ENCODE measurements around the gene ZNF608. TPM values are rescaled to one million over a fixed set of nuclear protein-coding genes. Genes with fewer than 3 reads are reported as not detected.

ZNF608 gene
- total RNA-seq, 3 donors from 2014 or later, result 15.7 to 82.1 (median 58.7) TPM

- intact Hi-C loops (cut with DNase I; ENCODE audit: low total_unique reads), result no loop called here
- no peak for TF ChIP-seq POLR2AphosphoS5 (IDR thresholded peaks at IDR 0.05)
- no peak for TF ChIP-seq POLR2A (IDR thresholded peaks at IDR 0.05)
- no peak for TF ChIP-seq CTCF (IDR thresholded peaks at IDR 0.05)
- Histone ChIP-seq H3K27ac (no peak overlapping the region), H3K9me3 (no peaks in the 10 kb centered on the region), H3K4me3 (no peak overlapping the region), H3K36me3 (no peaks in the 10 kb centered on the region), H3K27me3 (no peaks in the 10 kb centered on the region), H3K4me1 (no peaks in the 10 kb centered on the region)
- no peak for DNase-seq (ENCODE audit: low spot score in 2 of 2)
Measured at GRCh38 chr5:124764585-124764984, 18.1 kb upstream of the ZNF608 start.

- Histone ChIP-seq H3K27me3 (no peaks in the 10 kb centered on the region), H3K27ac (no peak overlapping the region), H3K36me3 (no peaks in the 10 kb centered on the region), H3K4me1 (no peaks in the 10 kb centered on the region), H3K4me3 (no peak overlapping the region), H3K9me3 (no peaks in the 10 kb centered on the region)
- no peak for DNase-seq (ENCODE audit: low spot score in 2 of 2)
- intact Hi-C loops (cut with DNase I; ENCODE audit: low total_unique reads), result no loop called here
- TF ChIP-seq POLR2AphosphoS5 (IDR thresholded peaks at IDR 0.05) (no peak), POLR2A (IDR thresholded peaks at IDR 0.05) (no peak), CTCF (IDR thresholded peaks at IDR 0.05) (no peak)
Measured at GRCh38 chr5:124761010-124761409, 14.6 kb upstream of the ZNF608 start.

- TF ChIP-seq POLR2A (IDR thresholded peaks at IDR 0.05) (no peak), CTCF (IDR thresholded peaks at IDR 0.05) (no peak), POLR2AphosphoS5 (IDR thresholded peaks at IDR 0.05) (no peak)
- Histone ChIP-seq H3K27me3 (no peaks in the 10 kb centered on the region), H3K9me3 (no peaks in the 10 kb centered on the region), H3K36me3 (no peaks in the 10 kb centered on the region), H3K27ac (no peak overlapping the region), H3K4me1 (no peaks in the 10 kb centered on the region), H3K4me3 (no peak overlapping the region)
- intact Hi-C loops (cut with DNase I; ENCODE audit: low total_unique reads), result no loop called here
- DNase-seq (ENCODE audit: low spot score in 2 of 2), result no peak
Measured at GRCh38 chr5:124760608-124761007, 14.2 kb upstream of the ZNF608 start.

GRCh38 chr5:124755565-124755964 lies 9.1 kb upstream of the ZNF608 start:
- Histone ChIP-seq H3K4me3 (no peak overlapping the region), H3K27me3 (no peaks in the 10 kb centered on the region), H3K27ac (no peak overlapping the region), H3K4me1 (peaks cover 0 to 6% of the 10 kb centered on the region in 2 donors), H3K36me3 (no peaks in the 10 kb centered on the region), H3K9me3 (no peaks in the 10 kb centered on the region)
- TF ChIP-seq POLR2AphosphoS5 (IDR thresholded peaks at IDR 0.05) (no peak), POLR2A (IDR thresholded peaks at IDR 0.05) (no peak), CTCF (IDR thresholded peaks at IDR 0.05) (no peak)
- intact Hi-C loops (cut with DNase I; ENCODE audit: low total_unique reads), result no loop called here
- DNase-seq (ENCODE audit: low spot score in 2 of 2), result no peak

GRCh38 chr5:124755041-124755440 lies 8.6 kb upstream of the ZNF608 start:
- Histone ChIP-seq H3K4me1 (peaks cover 0 to 6% of the 10 kb centered on the region in 2 donors), H3K27ac (no peak overlapping the region), H3K27me3 (no peaks in the 10 kb centered on the region), H3K4me3 (peak overlapping the region in 2 of 3 donors; percentile 25 to 39), H3K36me3 (no peaks in the 10 kb centered on the region), H3K9me3 (no peaks in the 10 kb centered on the region)
- DNase-seq (ENCODE audit: low spot score in 2 of 2), result no peak
- intact Hi-C loops (cut with DNase I; ENCODE audit: low total_unique reads), result no loop called here
- TF ChIP-seq CTCF (IDR thresholded peaks at IDR 0.05) (no peak), POLR2AphosphoS5 (IDR thresholded peaks at IDR 0.05) (no peak), POLR2A (IDR thresholded peaks at IDR 0.05) (no peak)
